ENCODE measurements around the gene SLC38A4. TPM values are rescaled to one million over a fixed set of nuclear protein-coding genes. Genes with fewer than 3 reads are reported as not detected.

SLC38A4 gene
- total RNA-seq, 1 experiment from 2014 or later: not detected

DNA sequence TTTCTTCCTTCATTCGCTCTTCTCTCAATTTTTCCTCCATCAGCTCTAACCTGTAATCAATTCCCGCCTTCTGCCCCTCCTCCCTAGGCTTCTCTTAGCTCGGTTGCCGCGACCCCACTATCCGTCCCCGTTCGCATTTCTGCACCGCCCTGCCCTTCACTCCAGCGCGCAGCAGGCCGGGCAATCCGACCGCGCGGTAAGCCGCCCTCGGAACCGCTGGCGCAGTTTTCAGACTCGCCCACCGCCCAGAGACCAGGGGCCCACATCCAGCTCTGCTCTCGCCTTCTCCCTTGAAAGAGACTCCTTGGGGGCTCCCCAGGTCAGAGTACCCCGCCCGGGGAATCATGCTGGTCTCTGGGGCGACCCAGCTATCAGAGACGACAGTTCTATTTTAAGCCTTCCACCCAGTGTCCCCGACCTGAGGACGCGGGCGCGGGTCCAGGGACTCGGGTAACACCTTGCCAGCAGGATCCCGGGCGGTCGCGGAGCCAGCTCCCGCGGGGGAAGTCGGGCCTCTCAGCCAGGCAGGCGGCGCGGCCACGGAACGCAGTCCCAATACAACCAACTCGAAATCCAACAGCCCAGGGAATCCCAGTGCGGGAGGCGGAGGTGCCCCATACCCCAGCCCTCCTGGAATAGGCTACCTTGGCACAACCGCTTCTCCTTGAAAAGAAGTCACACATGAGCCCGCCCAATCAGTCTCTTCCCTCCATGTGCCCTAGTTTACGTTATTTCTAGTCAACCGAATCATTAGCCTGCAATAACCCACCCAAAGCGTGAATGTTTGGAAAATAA lies 5.7 kb upstream of the SLC38A4 start:
- Histone ChIP-seq H3K9me3 (ENCODE audit: low read length) (no peaks in the 10 kb centered on the region), H3K4me1 (ENCODE audit: low read length) (no peaks in the 10 kb centered on the region), H4K20me1 (ENCODE audit: insufficient read depth, low read depth, low read length) (no peaks in the 10 kb centered on the region), H3K27ac (ENCODE audit: low read length) (no peak overlapping the region), H3K4me2 (ENCODE audit: low read depth, low read length, poor library complexity, severe bottlenecking) (no peak overlapping the region), H3K36me3 (ENCODE audit: insufficient read depth, low read length) (no peaks in the 10 kb centered on the region), H3K9me2 (replicated peaks; ENCODE audit: insufficient read depth, low read length) (no peaks in the 10 kb centered on the region), H2AFZ (ENCODE audit: low read length) (no peak overlapping the region), H3K27me3 (ENCODE audit: low read length) (no peaks in the 10 kb centered on the region), H3K79me2 (ENCODE audit: low read length) (no peaks in the 10 kb centered on the region), H3K4me3 (ENCODE audit: low read length) (no peak overlapping the region), H3K9ac (ENCODE audit: low read length) (no peak overlapping the region)
- DNase-seq: no peak

- Histone ChIP-seq H3K36me3 (ENCODE audit: insufficient read depth, low read length) (no peaks in the 10 kb centered on the region), H3K79me2 (ENCODE audit: low read length) (no peaks in the 10 kb centered on the region), H3K4me1 (ENCODE audit: low read length) (no peaks in the 10 kb centered on the region), H4K20me1 (ENCODE audit: insufficient read depth, low read depth, low read length) (no peaks in the 10 kb centered on the region), H3K9me2 (replicated peaks; ENCODE audit: insufficient read depth, low read length) (no peaks in the 10 kb centered on the region), H3K4me3 (ENCODE audit: low read length) (no peak overlapping the region), H3K4me2 (ENCODE audit: low read depth, low read length, poor library complexity, severe bottlenecking) (no peak overlapping the region), H3K27me3 (ENCODE audit: low read length) (no peaks in the 10 kb centered on the region), H3K27ac (ENCODE audit: low read length) (no peak overlapping the region), H3K9ac (ENCODE audit: low read length) (no peak overlapping the region), H2AFZ (ENCODE audit: low read length) (no peak overlapping the region), H3K9me3 (ENCODE audit: low read length) (no peaks in the 10 kb centered on the region)
- DNase-seq: no peak
Observed at GRCh38 chr12:46830731-46831334, 5.0 kb upstream of the SLC38A4 start.

DNA sequence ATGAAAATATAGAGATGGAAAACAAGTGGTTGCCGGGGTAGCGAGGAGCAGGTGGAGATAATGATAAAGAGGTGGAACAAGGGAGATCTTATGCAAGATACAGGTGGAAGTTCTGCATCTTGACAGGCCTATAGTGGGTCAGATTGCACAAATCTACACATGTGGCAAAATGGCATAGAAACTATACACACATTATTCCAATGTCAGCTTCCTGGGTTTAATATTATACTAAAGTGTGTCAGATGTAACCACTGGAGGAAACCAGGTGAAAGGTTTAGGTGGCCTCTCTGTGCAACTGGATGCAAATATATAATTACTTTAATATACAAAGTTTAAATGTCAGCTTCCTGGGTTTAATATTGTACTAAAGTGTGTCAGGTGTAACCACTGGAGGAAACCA lies 1.1 kb downstream of the SLC38A4 start:
- no peaks in the 10 kb centered on the region for H3K4me1 ChIP-seq (ENCODE audit: low read length)
- no peaks in the 10 kb centered on the region for H3K9me3 ChIP-seq (ENCODE audit: low read length)
- DNase-seq: no peak
- no peak overlapping the region for H3K4me3 ChIP-seq (ENCODE audit: low read length)
- no peaks in the 10 kb centered on the region for H3K79me2 ChIP-seq (ENCODE audit: low read length)
- no peak overlapping the region for H2AFZ ChIP-seq (ENCODE audit: low read length)
- H3K27me3 ChIP-seq (ENCODE audit: low read length): no peaks in the 10 kb centered on the region
- no peak overlapping the region for H3K4me2 ChIP-seq (ENCODE audit: low read depth, low read length, poor library complexity, severe bottlenecking)
- no peaks in the 10 kb centered on the region for H3K9me2 ChIP-seq (replicated peaks; ENCODE audit: insufficient read depth, low read length)
- no peaks in the 10 kb centered on the region for H4K20me1 ChIP-seq (ENCODE audit: insufficient read depth, low read depth, low read length)
- no peaks in the 10 kb centered on the region for H3K36me3 ChIP-seq (ENCODE audit: insufficient read depth, low read length)
- H3K9ac ChIP-seq (ENCODE audit: low read length): no peak overlapping the region
- H3K27ac ChIP-seq (ENCODE audit: low read length): no peak overlapping the region

- no peaks in the 10 kb centered on the region for H3K27me3 ChIP-seq (ENCODE audit: low read length)
- H4K20me1 ChIP-seq (ENCODE audit: insufficient read depth, low read depth, low read length): no peaks in the 10 kb centered on the region
- no peaks in the 10 kb centered on the region for H3K9me2 ChIP-seq (replicated peaks; ENCODE audit: insufficient read depth, low read length)
- H3K4me2 ChIP-seq (ENCODE audit: low read depth, low read length, poor library complexity, severe bottlenecking): no peak overlapping the region
- no peaks in the 10 kb centered on the region for H3K4me1 ChIP-seq (ENCODE audit: low read length)
- no peak overlapping the region for H3K27ac ChIP-seq (ENCODE audit: low read length)
- DNase-seq: no peak
- H3K9ac ChIP-seq (ENCODE audit: low read length): no peak overlapping the region
- H2AFZ ChIP-seq (ENCODE audit: low read length): no peak overlapping the region
- H3K79me2 ChIP-seq (ENCODE audit: low read length): no peaks in the 10 kb centered on the region
- H3K4me3 ChIP-seq (ENCODE audit: low read length): no peak overlapping the region
- H3K36me3 ChIP-seq (ENCODE audit: insufficient read depth, low read length): no peaks in the 10 kb centered on the region
- no peaks in the 10 kb centered on the region for H3K9me3 ChIP-seq (ENCODE audit: low read length)
Observed at GRCh38 chr12:46818642-46819041, 7.2 kb downstream of the SLC38A4 start.

GRCh38 chr12:46815809-46816208 lies 10.0 kb downstream of the SLC38A4 start:
- H3K9ac ChIP-seq (ENCODE audit: low read length): no peak overlapping the region
- H4K20me1 ChIP-seq (ENCODE audit: insufficient read depth, low read depth, low read length): no peaks in the 10 kb centered on the region
- no peaks in the 10 kb centered on the region for H3K27me3 ChIP-seq (ENCODE audit: low read length)
- H3K27ac ChIP-seq (ENCODE audit: low read length): no peak overlapping the region
- no peak overlapping the region for H3K4me2 ChIP-seq (ENCODE audit: low read depth, low read length, poor library complexity, severe bottlenecking)
- DNase-seq: no peak
- no peak overlapping the region for H2AFZ ChIP-seq (ENCODE audit: low read length)
- no peak overlapping the region for H3K4me3 ChIP-seq (ENCODE audit: low read length)
- no peaks in the 10 kb centered on the region for H3K36me3 ChIP-seq (ENCODE audit: insufficient read depth, low read length)
- no peaks in the 10 kb centered on the region for H3K9me3 ChIP-seq (ENCODE audit: low read length)
- no peaks in the 10 kb centered on the region for H3K79me2 ChIP-seq (ENCODE audit: low read length)
- H3K4me1 ChIP-seq (ENCODE audit: low read length): no peaks in the 10 kb centered on the region
- no peaks in the 10 kb centered on the region for H3K9me2 ChIP-seq (replicated peaks; ENCODE audit: insufficient read depth, low read length)

- no peak for DNase-seq
- no peaks in the 10 kb centered on the region for H3K9me2 ChIP-seq (replicated peaks; ENCODE audit: insufficient read depth, low read length)
Observed at GRCh38 chr12:46814143-46814542, 11.7 kb downstream of the SLC38A4 start.

DNA sequence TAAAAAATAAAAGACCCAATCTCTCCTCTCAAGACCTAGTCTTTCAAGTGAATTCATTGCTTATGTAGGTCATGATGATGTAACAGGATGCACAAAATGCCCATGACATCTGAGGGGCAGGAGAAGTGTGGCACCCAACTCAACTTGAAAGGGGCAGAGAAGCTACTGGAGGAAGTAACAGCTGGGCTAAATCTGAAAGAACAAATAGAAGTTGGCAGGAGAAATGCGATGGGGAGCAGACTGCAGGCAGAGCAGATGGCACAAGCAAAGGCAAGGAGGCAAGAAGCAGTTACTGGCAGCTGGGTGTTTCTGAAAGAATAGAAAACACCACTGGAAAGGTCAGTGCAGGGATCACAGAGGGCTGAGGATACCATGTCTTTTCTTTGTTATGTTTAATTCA lies 14.6 kb downstream of the SLC38A4 start:
- no peaks in the 10 kb centered on the region for H4K20me1 ChIP-seq (ENCODE audit: insufficient read depth, low read depth, low read length)
- H3K9ac ChIP-seq (ENCODE audit: low read length): no peak overlapping the region
- no peaks in the 10 kb centered on the region for H3K79me2 ChIP-seq (ENCODE audit: low read length)
- no peaks in the 10 kb centered on the region for H3K4me1 ChIP-seq (ENCODE audit: low read length)
- no peak overlapping the region for H3K4me3 ChIP-seq (ENCODE audit: low read length)
- no peak overlapping the region for H3K27ac ChIP-seq (ENCODE audit: low read length)
- H3K27me3 ChIP-seq (ENCODE audit: low read length): no peaks in the 10 kb centered on the region
- no peaks in the 10 kb centered on the region for H3K9me3 ChIP-seq (ENCODE audit: low read length)
- no peak overlapping the region for H3K4me2 ChIP-seq (ENCODE audit: low read depth, low read length, poor library complexity, severe bottlenecking)
- no peaks in the 10 kb centered on the region for H3K36me3 ChIP-seq (ENCODE audit: insufficient read depth, low read length)
- H3K9me2 ChIP-seq (replicated peaks; ENCODE audit: insufficient read depth, low read length): no peaks in the 10 kb centered on the region
- H2AFZ ChIP-seq (ENCODE audit: low read length): no peak overlapping the region
- no peak for DNase-seq

More at GRCh38 chr12:46814143-46814542, 11.7 kb downstream of the SLC38A4 start:
- no peak overlapping the region for H3K4me2 ChIP-seq (ENCODE audit: low read depth, low read length, poor library complexity, severe bottlenecking)
- no peak overlapping the region for H2AFZ ChIP-seq (ENCODE audit: low read length)
- no peaks in the 10 kb centered on the region for H3K36me3 ChIP-seq (ENCODE audit: insufficient read depth, low read length)
- no peaks in the 10 kb centered on the region for H3K4me1 ChIP-seq (ENCODE audit: low read length)
- no peak overlapping the region for H3K4me3 ChIP-seq (ENCODE audit: low read length)
- H3K79me2 ChIP-seq (ENCODE audit: low read length): no peaks in the 10 kb centered on the region
- no peaks in the 10 kb centered on the region for H4K20me1 ChIP-seq (ENCODE audit: insufficient read depth, low read depth, low read length)
- H3K27ac ChIP-seq (ENCODE audit: low read length): no peak overlapping the region
- no peaks in the 10 kb centered on the region for H3K9me3 ChIP-seq (ENCODE audit: low read length)
- H3K27me3 ChIP-seq (ENCODE audit: low read length): no peaks in the 10 kb centered on the region
- H3K9ac ChIP-seq (ENCODE audit: low read length): no peak overlapping the region

DNA sequence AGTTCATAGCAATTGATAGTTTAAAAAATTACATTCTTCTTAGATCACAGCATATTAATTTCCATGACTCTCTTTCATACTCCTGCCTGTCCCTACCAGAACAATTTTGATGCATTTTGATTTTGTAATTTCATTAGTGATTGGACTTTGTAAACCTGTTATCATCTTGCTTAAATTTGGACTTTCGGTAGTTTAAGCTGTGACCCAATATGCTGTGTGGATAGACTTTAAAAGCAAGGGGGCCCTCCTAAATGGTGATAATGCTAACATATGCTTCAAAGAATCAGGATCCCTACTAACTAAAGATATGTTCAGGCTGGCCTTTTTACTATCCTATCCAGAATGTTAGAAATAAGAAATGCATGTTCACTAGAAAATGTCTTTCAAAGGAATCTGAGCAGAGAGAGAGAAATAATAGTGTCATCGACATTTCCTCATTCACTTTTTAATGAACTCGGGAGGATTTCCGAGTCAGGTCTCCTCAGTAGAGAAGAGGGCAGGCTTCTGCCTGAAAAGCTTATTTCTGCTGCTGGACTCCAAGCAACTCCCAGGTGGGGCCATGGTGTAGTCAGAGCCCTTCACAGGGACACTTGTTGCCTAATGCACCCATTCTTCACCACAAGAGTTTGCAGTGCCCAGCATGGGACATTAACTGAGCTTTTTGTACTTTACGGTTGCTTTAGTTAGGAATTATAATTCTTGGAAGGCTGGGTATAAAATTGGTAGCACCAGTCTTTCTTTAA lies 16.7 kb downstream of the SLC38A4 start:
- Histone ChIP-seq H3K4me1 (ENCODE audit: low read length) (no peaks in the 10 kb centered on the region), H3K27ac (ENCODE audit: low read length) (no peak overlapping the region), H3K9me2 (replicated peaks; ENCODE audit: insufficient read depth, low read length) (no peaks in the 10 kb centered on the region), H3K27me3 (ENCODE audit: low read length) (no peaks in the 10 kb centered on the region), H3K9me3 (ENCODE audit: low read length) (no peaks in the 10 kb centered on the region), H2AFZ (ENCODE audit: low read length) (no peak overlapping the region), H3K36me3 (ENCODE audit: insufficient read depth, low read length) (no peaks in the 10 kb centered on the region), H4K20me1 (ENCODE audit: insufficient read depth, low read depth, low read length) (no peaks in the 10 kb centered on the region), H3K9ac (ENCODE audit: low read length) (no peak overlapping the region), H3K4me3 (ENCODE audit: low read length) (no peak overlapping the region), H3K79me2 (ENCODE audit: low read length) (no peaks in the 10 kb centered on the region), H3K4me2 (ENCODE audit: low read depth, low read length, poor library complexity, severe bottlenecking) (no peak overlapping the region)
- DNase-seq: no peak
